CD4-positive, alpha-beta T cell treated with Interleukin-4 for 4 hours (primary cell): ENCODE measurements around the gene CELF1.

Experiments
- DNase-seq: peaks from one replicate; pipeline ENCODE4 v3.0.0-alpha.2; 2020

The CELF1 gene

DNA sequence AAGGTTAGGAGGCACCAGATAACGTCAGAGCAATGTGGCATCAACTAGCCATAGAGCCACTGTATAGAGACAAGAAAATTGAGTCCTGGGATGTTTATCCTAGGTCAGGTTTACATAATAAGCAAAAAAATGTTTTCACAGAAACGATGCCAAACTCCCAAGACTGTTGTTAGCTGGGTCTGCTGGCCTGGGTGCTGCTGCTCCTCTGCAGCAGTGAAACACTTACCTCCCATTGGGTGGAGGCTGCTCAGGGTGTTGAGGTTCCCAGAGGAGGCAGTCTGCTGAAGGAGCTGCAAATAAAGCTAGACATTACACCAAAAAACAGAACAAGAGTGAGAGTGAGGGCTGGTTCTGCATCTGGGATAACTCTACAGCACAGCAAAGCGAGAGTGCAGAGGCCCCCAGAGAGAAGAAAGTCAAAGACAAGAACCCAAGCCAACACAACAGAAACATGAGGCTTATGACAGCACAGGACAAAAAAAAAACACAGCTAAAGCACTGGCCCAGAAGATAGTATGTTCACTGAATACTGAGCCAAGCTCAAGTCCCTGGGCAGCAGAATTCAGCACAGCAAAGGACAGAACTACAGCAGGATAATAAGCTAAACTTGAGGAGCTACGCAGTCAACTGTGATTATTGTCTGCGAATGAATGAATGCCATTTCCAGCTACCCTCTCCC, 74.1 kb downstream of the CELF1 start:
- DNase-seq = no peak

GRCh38 chr11:47477753-47478152, 75.2 kb downstream of the CELF1 start:
- no peak for DNase-seq

DNA sequence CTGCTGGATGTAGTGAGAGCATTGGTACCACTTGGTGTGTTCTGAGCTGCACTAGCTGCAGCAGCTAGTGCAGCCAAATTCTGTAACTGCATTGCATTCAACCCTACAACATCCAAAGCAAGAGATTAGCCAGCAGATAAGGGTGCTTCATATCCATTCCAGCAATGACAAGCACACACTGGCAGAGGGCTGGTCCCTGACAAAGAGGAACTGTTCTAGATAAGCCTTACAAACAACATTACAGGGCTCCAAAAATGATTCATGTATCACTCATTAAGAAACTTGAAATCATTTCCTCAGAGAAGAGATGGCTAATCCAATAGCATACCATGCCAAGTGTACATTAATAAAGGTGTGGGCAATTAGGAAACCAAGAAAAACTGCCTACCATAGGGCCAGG, 75.6 kb downstream of the CELF1 start:
- no peak for DNase-seq

DNA sequence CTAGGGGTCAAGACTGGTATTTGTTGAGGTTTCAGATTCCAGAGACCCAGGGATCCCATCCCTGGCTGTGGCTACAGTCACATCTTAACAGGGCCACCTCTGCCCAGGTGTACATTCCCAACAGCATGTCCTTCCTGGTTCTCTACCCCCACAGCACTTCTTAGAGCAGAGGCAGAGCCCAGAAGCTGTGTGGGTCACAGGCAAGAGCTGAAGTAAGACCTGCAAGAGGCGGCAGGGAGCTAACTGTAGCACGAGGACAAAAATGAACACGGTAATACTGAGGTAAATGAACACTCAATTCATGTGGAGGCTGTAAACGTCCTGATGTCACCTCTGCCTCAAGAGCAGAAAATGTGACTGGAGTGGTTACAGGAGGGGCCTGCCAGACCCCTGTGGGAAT, 82.3 kb downstream of the CELF1 start:
- no peak for DNase-seq

GRCh38 chr11:47469361-47470179, 83.4 kb downstream of the CELF1 start:
- no peak for DNase-seq

GRCh38 chr11:47468598-47469214, 84.2 kb downstream of the CELF1 start:
- no peak for DNase-seq

DNA sequence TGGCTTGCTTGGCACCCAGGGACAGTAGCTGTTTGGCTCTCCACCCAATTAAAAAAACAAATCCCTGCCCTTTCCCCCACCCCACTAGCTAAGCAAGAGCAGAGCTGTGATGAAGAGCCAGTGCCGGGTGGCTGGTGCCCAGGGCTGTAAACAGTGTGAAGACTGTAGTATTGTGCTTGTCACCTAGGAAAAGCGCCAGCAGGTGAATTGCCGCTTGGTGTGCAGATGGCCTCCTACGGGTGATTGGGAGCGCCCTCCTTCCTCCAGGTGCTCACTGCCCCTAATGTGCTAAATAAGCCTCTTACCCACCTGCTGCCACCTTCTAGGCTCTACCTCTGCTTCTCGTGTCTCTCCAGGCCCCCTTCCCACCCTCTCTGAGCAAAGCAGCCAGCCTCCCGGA, 85.6 kb downstream of the CELF1 start:
- no peak for DNase-seq

DNA sequence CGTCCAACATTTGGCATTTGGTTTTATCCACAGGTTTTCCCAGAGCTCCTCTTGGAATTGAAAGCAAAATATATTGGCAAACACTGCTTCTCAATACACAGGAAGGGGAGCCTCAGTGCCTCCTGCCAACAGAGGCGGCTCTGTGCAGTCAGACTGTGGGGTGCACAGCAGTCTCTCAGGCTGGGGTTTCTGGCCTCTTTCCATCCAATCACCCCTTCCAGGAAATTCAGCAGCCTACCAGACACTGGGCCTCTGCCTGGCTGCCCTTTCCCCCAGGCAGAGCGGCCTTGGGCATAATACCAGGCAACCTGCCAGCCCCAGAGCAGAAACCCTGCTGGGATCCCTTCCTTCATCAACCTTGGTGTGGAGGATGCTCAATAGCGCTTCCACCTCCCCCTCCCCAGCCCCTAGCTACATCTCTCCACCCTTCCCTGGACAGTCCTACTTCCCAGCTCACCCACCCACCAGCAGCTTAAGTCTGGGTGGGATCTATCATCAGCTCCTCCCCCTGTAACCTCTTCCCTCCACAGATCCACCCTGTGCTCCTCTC, 86.2 kb downstream of the CELF1 start:
- no peak for DNase-seq

- DNase-seq = no peak
Measured at GRCh38 chr11:47466201-47466600, 86.7 kb downstream of the CELF1 start.

DNA sequence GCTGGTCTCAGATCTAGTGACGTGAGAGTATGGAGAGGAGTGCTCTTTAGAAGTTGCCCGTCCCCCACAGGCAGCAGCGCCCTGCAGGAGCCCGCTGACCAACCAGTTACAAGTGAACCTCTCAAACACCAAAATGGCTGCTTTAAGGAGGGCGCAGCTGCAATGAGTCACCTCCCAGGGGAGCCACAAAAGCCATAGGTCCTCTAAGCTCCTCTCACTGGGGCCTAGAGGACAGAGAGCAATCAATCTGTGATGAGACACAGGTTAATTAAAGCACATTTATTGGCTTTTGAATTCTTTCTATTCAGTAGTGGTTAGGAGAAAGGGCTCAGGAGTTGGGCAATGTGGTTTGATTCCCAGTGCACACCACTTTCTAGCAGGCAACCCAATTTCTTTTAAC, 88.4 kb downstream of the CELF1 start:
- DNase-seq = no peak

GRCh38 chr11:47461876-47462275, 91.1 kb downstream of the CELF1 start:
- no peak for DNase-seq

DNA sequence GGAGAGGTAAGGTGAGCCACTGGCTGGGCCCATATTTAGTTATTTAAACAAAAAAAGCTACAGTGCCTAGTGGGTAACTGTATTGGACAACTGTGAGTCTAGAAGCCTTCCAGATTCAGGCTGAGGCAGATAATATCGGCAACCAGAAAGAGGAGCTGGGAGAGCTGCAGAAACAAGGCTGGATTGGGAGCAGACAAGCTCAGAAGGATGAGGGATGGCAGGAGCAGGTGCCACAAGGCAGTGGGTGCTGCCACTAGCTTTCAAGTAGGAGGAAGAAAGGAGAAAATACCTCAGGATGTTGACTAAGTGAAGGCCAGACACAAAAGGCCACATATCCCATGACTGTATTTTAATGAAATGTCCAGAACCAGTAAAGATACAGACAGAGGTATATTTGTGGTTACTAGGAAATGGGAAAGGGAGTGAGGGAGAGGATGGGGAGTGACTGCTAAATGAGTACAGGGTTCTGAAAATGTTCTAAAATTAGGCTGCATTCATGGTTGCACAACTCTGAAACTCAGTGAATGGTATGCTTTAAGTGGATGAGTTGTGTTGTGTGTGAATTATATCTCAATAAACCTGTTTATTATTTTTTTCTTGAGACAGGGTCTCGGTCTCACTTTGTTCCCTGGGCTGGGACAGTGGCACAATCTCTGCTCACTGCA, 92.2 kb downstream of the CELF1 start:
- DNase-seq = no peak

DNA sequence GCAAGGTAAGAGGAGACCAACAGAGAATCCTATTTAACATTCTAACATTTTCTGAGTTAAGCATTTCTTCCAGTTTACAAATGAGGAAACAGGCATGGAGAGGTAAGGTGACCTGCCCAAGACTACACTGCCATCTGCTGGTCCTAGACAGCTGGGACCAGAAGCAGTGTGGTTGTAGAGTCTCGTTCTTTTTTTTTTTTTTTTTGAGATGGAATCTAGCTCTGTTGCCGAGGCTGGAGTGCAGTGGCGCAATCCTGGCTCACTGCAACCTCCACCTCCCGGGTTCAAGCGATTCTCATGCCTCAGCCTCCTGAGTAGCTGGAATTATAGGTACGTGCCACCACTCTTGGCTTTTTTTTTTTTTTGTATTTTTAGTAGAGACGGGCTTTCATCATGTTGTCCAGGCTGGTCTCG, 98.7 kb downstream of the CELF1 start:
- peak; percentile 74 for DNase-seq

GRCh38 chr11:47453365-47453764, 99.6 kb downstream of the CELF1 start:
- DNase-seq = no peak

GRCh38 chr11:47451990-47452389, 100.9 kb downstream of the CELF1 start:
- no peak for DNase-seq

- DNase-seq = no peak
Measured at GRCh38 chr11:47451436-47451835, 101.5 kb downstream of the CELF1 start.

GRCh38 chr11:47449541-47449940, 103.4 kb downstream of the CELF1 start:
- DNase-seq = no peak

DNA sequence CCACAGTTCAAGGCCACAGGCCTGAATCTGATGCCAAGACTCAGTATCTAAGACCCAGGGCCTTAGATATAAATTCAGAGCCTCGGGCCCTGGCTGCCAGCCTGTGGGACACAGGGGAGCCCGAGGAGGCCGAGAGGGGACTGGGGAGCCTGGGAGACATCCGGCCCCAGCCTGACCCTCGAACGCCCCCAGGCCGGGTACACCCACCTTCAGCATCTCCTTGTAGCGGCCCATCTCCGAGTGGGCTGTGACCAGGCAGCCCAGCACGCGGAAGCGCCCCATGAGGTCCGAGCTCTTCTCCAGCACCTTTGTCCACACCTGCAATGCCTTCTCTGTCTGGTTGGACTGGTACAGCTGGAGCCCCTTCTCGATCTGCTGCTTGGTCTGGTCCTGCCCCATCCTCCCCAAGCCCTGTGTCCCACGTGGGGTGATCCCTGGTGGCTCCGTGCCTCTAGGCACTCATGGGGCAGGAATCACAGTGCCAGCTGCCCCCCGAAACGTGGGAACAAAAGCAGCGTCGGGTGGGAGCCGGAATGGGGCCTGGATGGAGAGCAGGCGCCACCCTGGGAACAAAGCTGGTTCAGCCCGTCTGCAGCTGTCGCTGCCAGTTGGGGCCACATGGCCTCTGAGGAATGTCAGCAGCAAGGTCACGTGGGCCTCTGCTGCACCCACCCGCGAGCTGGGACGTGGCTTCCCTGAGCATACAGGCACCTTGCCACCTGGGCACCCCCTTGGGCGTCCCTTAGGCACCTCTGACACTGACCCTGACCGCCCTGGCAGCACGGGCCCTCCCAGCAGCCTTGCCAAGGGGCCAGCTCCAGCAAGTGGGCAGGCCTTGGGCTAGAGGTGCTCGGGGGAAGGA, 104.1 kb downstream of the CELF1 start, which contains the start of gene RAPSN:
TSS of gene RAPSN (minus strand) at position 571 of the 862 bp plus-strand sequence. CDS start at position 399, 172 bp downstream.
- no peak for DNase-seq

DNA sequence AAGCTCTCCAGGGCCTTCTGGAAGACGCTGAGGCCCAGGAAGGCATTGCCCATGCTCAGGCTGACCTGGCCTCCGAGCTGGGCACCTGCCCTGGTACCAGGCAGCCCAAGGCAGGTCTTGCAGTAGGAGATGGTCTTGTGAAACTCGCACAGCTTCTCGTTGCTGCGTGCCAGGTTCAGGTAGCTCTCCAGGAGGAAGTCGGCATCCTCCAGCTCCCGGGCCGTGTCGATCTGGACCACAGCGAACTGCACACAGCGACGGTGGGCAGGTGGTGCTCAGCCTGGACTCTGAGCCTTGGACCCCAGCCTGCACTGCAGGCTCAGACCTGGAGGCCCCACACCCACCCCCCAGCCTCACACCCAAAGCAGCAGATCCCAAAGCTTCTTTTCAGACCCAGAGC, 105.0 kb downstream of the CELF1 start:
- DNase-seq = no peak

- DNase-seq = no peak
Measured at GRCh38 chr11:47446833-47447232, 106.1 kb downstream of the CELF1 start.

DNA sequence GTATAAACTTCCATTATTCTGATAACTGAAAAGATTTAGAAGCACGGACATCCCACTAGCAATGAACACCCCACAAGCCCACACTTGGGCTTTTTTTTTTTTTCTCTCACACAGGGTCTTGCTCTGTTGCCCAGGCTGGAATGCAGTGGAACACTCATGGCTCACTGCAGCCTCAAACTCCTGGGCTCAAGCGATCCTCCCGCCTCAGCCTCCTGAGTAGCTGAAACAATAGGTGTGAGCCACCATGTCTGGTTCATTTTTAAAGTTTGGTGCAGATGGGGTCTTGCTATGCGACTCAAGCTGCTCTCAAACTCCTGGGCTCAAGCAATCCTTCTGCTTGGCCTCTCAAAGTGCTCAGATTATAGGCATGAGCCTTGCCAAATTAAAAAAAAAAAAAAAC, 107.1 kb downstream of the CELF1 start:
- DNase-seq = no peak

DNA sequence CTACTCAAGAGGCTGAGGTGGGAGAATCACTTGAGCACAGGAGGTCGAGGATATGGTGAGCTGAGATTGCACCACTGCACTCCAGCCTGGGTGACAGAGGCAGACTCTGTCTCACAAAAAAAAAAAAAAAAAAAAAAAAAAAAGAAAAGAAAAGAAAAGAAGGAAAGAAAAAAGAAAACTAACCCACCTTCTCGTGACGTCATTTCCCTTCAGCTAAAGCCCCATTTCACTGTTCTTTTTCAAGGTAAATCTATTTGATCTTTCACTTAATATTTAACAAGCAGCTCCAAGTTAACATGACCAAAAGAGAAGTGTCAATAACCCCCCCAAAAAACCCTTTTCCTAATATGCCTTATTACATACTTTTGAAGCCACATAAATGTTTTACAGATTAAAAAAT, 109.1 kb downstream of the CELF1 start:
- no peak for DNase-seq
